ENCODE results near the gene SHISAL1. TPM values are rescaled to one million over a fixed set of nuclear protein-coding genes. Genes with fewer than 3 reads are reported as not detected.
A peak's percentile ranks its signal among the peaks of the same experiment; 100 is the strongest.

SHISAL1 gene
- total RNA-seq, 1 experiment from 2014 or later, result 1.6 TPM

GRCh38 chr22:44319685-44320084 lies 6.9 kb upstream of the SHISAL1 start:
- ChIA-PET POLR2A (no interaction called here), CTCF (no interaction called here)
- TF ChIP-seq CTCF (IDR thresholded peaks at IDR 0.05; ENCODE audit: unreplicated experiment), result no peak
- Mint-ChIP-seq H3K4me1 (ENCODE audit: insufficient read depth, unreplicated experiment) (no peaks in the 10 kb centered on the region), H3K27me3 (ENCODE audit: insufficient read depth, unreplicated experiment) (peaks cover 15% of the 10 kb centered on the region), H3K36me3 (ENCODE audit: insufficient read depth, unreplicated experiment) (no peaks in the 10 kb centered on the region), H3K27ac (ENCODE audit: low read depth, unreplicated experiment) (peak overlapping the region; percentile 18), H3K9me3 (ENCODE audit: unreplicated experiment) (peaks cover 12% of the 10 kb centered on the region), H3K4me3 (ENCODE audit: unreplicated experiment) (no peak overlapping the region)
- BruUV-seq (replicated peaks), result no TSS peak
- DNase-seq (ENCODE audit: unreplicated experiment), result no peak
- intact Hi-C loops (cut with micrococcal nuclease), result no loop called here

GRCh38 chr22:44318751-44319150 lies 6.0 kb upstream of the SHISAL1 start:
- no peak for DNase-seq (ENCODE audit: unreplicated experiment)
- CTCF ChIA-PET, result no interaction called here
- no peaks in the 10 kb centered on the region for H3K36me3 Mint-ChIP-seq (ENCODE audit: insufficient read depth, unreplicated experiment)
- H3K27me3 Mint-ChIP-seq (ENCODE audit: insufficient read depth, unreplicated experiment), result peaks cover 14% of the 10 kb centered on the region
- no peak overlapping the region for H3K4me3 Mint-ChIP-seq (ENCODE audit: unreplicated experiment)
- intact Hi-C loops (cut with micrococcal nuclease), result no loop called here
- POLR2A ChIA-PET, result no interaction called here
- TF ChIP-seq CTCF (IDR thresholded peaks at IDR 0.05; ENCODE audit: unreplicated experiment), result no peak
- peaks cover 11% of the 10 kb centered on the region for H3K9me3 Mint-ChIP-seq (ENCODE audit: unreplicated experiment)
- no TSS peak for BruUV-seq (replicated peaks)
- no peak overlapping the region for H3K27ac Mint-ChIP-seq (ENCODE audit: low read depth, unreplicated experiment)
- no peaks in the 10 kb centered on the region for H3K4me1 Mint-ChIP-seq (ENCODE audit: insufficient read depth, unreplicated experiment)

- intact Hi-C loops (cut with micrococcal nuclease), result no loop called here
- no peaks in the 10 kb centered on the region for H3K36me3 Mint-ChIP-seq (ENCODE audit: insufficient read depth, unreplicated experiment)
- ChIA-PET POLR2A (interaction anchor here (0.7 kb wide), 1 partner anchor 91 kb away, joined by 3 read pairs; no protein-coding TSS in a partner anchor), CTCF (interaction anchor here (0.6 kb wide), 1 partner anchor 213 kb away, joined by 3 read pairs; no protein-coding TSS in a partner anchor)
- H3K27ac Mint-ChIP-seq (ENCODE audit: low read depth, unreplicated experiment), result no peak overlapping the region
- peaks cover 4% of the 10 kb centered on the region for H3K9me3 Mint-ChIP-seq (ENCODE audit: unreplicated experiment)
- peaks cover 7% of the 10 kb centered on the region for H3K27me3 Mint-ChIP-seq (ENCODE audit: insufficient read depth, unreplicated experiment)
- no peak for TF ChIP-seq CTCF (IDR thresholded peaks at IDR 0.05; ENCODE audit: unreplicated experiment)
- no TSS peak for BruUV-seq (replicated peaks)
- H3K4me3 Mint-ChIP-seq (ENCODE audit: unreplicated experiment), result no peak overlapping the region
- no peaks in the 10 kb centered on the region for H3K4me1 Mint-ChIP-seq (ENCODE audit: insufficient read depth, unreplicated experiment)
- DNase-seq (ENCODE audit: unreplicated experiment), result no peak
Observed at GRCh38 chr22:44317886-44318637, 5.3 kb upstream of the SHISAL1 start.

- Mint-ChIP-seq H3K27ac (ENCODE audit: low read depth, unreplicated experiment) (no peak overlapping the region), H3K27me3 (ENCODE audit: insufficient read depth, unreplicated experiment) (no peaks in the 10 kb centered on the region), H3K4me3 (ENCODE audit: unreplicated experiment) (no peak overlapping the region), H3K9me3 (ENCODE audit: unreplicated experiment) (no peaks in the 10 kb centered on the region), H3K36me3 (ENCODE audit: insufficient read depth, unreplicated experiment) (no peaks in the 10 kb centered on the region), H3K4me1 (ENCODE audit: insufficient read depth, unreplicated experiment) (no peaks in the 10 kb centered on the region)
- ChIA-PET CTCF (interaction anchor here (0.6 to 0.9 kb wide), 2 partner anchors 9 to 440 kb away, joined by 3 to 4 read pairs; no protein-coding TSS in a partner anchor), POLR2A (interaction anchor here (0.7 kb wide), 2 partner anchors 27 to 90 kb away, joined by 3 read pairs; no protein-coding TSS in a partner anchor)
- intact Hi-C loops (cut with micrococcal nuclease), result no loop called here
- TF ChIP-seq CTCF (IDR thresholded peaks at IDR 0.05; ENCODE audit: unreplicated experiment), result no peak
- BruUV-seq (replicated peaks), result no TSS peak
- DNase-seq (ENCODE audit: unreplicated experiment), result no peak
Observed at GRCh38 chr22:44317123-44317444, 4.3 kb upstream of the SHISAL1 start.
